Adipocyte (in vitro differentiated cells): ENCODE results near the gene GALNT17.

Experiments used
- DNase-seq: peaks from one replicate; pipeline ENCODE4 v3.0.0-alpha.2; 2015; ENCODE audit warnings: low read depth
- H3K27me3 ChIP-seq: replicated peaks from 2 replicates; pipeline ENCODE4 v1.7.0; 2013; ENCODE audit warnings: mild to moderate bottlenecking, low read length, moderate library complexity; ENCODE audit not compliant: control insufficient read depth, insufficient read depth
- H3K36me3 ChIP-seq: 2 replicates; pipeline ENCODE4 v1.7.0; 2013; ENCODE audit warnings: low read length, mild to moderate bottlenecking, moderate library complexity; ENCODE audit not compliant: control insufficient read depth, insufficient read depth, severe bottlenecking
- H3K4me1 ChIP-seq: 2 replicates; pipeline ENCODE4 v1.7.0; 2013; ENCODE audit warnings: mild to moderate bottlenecking, low read length, moderate library complexity; ENCODE audit not compliant: control insufficient read depth, insufficient read depth
- H3K4me3 ChIP-seq: 2 replicates; pipeline ENCODE4 v1.7.0; 2013; ENCODE audit warnings: mild to moderate bottlenecking, low read length, moderate library complexity
- H3K9ac ChIP-seq: 2 replicates; pipeline ENCODE4 v1.7.0; 2013; ENCODE audit warnings: mild to moderate bottlenecking, low read length, moderate library complexity
- H3K9me3 ChIP-seq: 2 replicates; pipeline ENCODE4 v1.7.0; 2013; ENCODE audit warnings: mild to moderate bottlenecking, low read length, moderate library complexity; ENCODE audit not compliant: control insufficient read depth

The GALNT17 gene

GRCh38 chr7:71754828-71755227, 622.9 kb downstream of the GALNT17 start:
- H3K4me3 ChIP-seq: no peak overlapping the region

GRCh38 chr7:71761336-71761735, 629.4 kb downstream of the GALNT17 start:
- no peaks in the 10 kb centered on the region for H3K4me1 ChIP-seq
- DNase-seq: no peak
- H3K4me3 ChIP-seq: no peak overlapping the region
- H3K9ac ChIP-seq: no peak overlapping the region
- no peaks in the 10 kb centered on the region for H3K27me3 ChIP-seq
- H3K36me3 ChIP-seq: no peaks in the 10 kb centered on the region
- peaks cover 18% of the 10 kb centered on the region for H3K9me3 ChIP-seq

More at GRCh38 chr7:71754828-71755227, 622.9 kb downstream of the GALNT17 start:
- Histone ChIP-seq H3K36me3 (no peaks in the 10 kb centered on the region), H3K4me1 (no peaks in the 10 kb centered on the region), H3K9me3 (peaks cover 10% of the 10 kb centered on the region), H3K9ac (no peak overlapping the region), H3K27me3 (peaks cover 23% of the 10 kb centered on the region)
- no peak for DNase-seq
